A172 (cell line): ENCODE data around the gene ANKS1B. TPM values are rescaled to one million over a fixed set of nuclear protein-coding genes. Genes with fewer than 3 reads are reported as not detected.

Source experiments
- DNase-seq: peaks from one replicate; pipeline ENCODE4 v3.0.0-alpha.2; 2015; ENCODE audit warnings: low spot score
- total RNA-seq: library from RNA; depleted of rRNA; stranded (reverse); fragments of >200 nt; shearing (Covaris generic); gene quantifications from 2 replicates; pipeline ENCODE4 v1.2.3, GENCODE V29; 2014

Gene ANKS1B
- total RNA-seq, 1 experiment from 2014 or later: 0.24 TPM

DNA sequence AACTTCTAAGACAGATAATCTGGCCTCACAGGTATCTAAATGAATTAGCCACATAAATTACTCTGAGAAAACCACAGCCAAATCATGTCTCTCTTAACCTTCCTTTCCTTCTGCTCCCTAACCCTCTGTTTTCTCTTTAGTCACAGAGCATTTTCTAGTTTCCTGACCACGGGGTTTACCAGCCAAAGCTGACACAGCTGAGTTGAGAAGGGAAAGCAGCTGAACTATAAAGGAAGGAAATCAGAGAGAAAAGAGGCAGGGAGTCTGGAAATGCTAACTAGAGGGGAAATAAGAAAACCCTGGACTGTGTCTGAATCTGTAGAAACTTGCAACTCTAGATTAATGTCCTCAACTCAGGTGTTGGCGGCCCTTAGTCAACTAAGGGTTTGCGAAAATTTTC is 24.4 kb downstream of the ANKS1B start:
- no peak for DNase-seq

DNA sequence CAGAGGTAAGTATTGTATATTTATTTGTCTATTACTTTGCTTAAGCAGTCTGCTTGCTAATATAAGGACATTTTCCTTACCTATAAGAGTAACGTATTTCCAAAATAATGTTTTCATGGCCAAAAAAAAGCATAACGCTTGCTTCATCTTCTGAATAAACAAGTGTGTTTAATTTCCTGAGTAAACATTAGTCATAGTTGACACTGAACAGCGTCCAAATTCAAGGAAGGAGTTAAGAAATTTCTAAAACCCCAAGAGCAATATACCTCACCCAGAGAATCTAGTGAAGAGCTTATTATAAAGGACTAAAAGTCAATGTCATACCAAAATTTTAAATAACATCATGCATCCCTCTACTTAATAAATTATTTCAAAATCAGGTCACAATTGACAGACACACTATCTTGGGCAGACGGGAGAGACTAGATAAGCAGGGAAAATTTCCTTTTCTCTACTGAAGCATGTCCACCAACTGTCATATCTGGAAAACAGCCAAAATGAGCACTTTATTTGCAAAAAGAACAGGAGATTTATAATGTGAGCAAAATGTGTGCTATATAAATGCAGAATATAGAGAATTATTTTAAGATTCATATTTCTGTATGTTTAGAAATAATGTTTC is 25.1 kb downstream of the ANKS1B start:
- DNase-seq: peak; percentile 14

DNA sequence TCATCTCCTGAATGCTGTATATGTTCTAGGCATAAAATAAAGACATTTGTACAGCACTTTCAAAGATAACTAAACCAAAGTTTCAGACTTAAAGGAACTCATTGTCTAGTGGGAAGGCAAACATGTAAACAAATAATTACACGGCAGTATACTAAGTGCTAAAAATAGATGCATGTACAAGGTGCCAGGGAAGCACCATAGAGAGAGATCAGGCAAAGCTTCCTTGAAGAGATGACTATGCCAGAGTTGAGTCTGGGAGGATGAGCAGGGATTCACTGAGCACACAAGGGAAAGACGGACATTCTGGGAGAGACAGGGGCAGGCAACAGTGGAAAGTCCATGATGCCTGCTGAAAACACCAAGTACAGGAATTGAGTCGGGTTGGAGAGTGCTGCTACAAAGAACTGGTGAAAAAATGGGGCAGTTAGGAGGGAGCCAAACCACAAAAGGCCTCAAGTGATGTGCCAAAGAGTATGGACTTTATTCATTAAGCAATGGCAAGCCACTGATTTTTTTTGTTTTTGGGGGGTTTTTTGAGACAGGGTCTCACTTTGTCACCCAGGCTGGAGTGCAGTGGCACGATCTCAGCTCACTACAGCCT is 26.8 kb downstream of the ANKS1B start:
- no peak for DNase-seq

DNA sequence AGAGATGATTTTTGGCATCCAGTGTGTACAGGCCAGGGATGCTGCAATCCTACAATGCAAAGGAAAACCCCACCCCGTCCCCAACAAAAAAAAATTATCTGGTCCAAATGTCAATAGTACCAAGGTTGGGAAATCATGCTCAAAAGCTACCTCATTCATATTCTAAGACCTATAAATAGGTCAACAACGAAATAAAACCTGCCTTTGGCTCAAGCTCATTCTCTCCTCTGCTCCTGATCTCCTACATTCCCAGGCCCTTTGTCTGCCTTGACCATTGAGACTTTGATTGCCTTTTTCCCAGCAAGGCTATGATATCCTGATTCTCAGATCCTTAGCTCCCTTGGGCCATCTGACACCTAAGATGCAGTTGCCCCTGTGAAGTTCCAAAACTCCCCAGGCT is 30.0 kb downstream of the ANKS1B start:
- DNase-seq: no peak

DNA sequence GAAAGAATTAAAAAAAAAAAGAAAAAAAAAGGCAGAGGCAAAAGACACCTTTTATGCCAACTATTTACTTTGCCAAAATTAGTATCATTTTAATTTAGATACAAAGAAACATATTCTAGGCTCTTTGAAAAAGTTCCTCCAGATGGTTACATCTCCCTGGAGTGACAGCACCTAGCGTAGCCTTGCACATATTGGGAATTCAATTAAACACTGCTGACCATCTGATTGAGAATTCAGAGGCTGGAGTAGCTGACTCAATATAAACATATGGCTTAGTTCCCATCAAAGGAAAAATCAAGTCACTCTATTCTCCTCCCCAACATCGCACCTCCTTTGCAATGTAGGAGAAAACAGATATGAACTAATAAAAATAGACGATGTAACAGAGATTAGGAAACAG is 36.4 kb downstream of the ANKS1B start:
- no peak for DNase-seq

DNA sequence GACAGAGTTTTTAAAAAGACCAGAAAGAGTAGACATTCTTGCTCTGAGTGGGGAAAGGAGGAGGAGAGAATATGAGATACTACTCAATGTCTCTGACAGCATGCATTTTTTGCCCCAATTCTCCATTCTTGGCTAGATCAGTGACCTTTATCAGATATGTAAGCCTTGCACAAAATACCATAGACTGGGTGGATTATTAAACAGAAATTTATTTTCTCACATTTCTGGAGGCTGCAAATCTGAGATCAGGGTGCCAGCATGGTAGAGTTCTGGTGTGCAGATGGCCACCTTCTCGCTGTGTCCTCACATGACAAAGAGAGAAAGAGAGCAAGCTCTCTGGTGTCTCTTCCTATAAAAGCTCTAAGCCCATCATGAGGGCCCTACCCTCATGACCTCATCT is 38.6 kb downstream of the ANKS1B start:
- DNase-seq: no peak

DNA sequence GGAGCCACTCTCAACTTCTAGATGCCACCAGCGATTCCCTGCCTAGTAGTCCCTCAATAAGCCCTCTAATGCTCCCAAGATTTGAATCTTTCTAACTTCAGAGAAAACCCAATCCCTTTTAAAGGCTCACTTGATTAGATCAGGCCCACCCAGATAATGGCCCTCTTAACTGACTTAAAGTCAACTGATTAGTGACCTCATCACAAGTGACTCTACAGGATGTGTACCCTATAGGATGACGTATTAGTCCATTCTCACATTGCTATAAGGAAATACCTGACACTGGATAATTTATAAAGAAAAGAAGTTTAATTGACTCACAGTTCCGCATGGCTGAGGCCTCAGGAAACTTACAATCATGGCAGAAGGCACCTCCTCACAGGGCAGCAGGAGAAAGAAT is 49.1 kb downstream of the ANKS1B start:
- DNase-seq: no peak

DNA sequence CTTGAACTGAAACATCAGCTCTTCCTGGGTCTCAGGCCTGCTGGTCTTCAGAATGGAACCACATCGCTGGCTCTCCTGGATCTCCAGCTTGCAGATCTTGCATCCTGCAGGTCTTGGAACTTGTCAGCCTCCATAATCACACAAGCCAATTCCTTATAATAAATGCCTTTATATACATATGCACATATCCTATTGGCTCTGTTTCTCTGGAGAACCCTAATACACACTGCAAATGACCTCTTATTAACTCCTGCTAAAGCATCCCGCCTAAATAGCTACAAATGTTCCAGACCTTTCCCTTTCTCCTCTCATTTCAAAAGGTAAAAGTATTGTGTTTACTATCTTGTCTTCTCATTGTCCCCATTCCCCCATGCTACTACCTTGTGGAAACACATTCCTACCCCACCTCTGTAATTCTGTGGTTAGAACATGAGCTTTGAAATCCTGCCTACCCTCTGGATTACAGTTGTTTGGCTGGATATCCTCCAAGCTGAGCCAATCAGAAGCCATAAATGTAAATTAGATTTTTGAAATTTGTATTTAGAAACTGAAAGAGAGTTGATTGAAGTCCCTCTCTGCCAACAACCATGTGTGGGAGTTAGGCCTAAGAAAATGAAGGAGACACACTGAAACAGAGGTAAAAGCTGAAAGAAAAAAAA is 58.1 kb downstream of the ANKS1B start:
- no peak for DNase-seq

DNA sequence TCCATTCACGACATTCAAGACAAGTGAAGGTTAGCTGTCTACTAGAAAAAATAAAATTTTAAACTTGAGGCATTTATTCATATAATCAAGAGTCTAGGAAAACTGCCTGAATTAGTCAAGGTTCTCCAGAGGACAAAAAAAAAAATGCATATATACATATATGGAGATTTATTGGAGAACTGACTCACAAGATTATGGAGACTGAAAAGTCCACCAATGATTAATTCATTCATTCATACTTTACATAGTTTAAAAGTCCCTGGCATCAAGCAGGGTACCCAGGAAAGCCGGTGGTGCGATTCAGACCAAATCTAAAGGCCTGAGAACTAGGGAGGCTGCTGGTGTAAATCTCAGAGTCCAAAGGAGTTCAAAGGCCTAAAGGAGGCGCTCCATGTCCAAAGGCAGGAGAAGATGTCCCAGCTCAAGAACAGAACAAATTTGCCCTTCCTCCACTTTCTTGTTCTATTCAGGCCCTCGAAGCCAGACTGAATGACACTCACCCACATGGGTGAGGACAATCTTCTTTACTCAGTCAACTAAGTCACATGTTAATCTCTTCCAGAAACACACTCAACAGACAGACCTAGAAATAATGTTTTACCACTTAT is 64.3 kb downstream of the ANKS1B start:
- DNase-seq: no peak

DNA sequence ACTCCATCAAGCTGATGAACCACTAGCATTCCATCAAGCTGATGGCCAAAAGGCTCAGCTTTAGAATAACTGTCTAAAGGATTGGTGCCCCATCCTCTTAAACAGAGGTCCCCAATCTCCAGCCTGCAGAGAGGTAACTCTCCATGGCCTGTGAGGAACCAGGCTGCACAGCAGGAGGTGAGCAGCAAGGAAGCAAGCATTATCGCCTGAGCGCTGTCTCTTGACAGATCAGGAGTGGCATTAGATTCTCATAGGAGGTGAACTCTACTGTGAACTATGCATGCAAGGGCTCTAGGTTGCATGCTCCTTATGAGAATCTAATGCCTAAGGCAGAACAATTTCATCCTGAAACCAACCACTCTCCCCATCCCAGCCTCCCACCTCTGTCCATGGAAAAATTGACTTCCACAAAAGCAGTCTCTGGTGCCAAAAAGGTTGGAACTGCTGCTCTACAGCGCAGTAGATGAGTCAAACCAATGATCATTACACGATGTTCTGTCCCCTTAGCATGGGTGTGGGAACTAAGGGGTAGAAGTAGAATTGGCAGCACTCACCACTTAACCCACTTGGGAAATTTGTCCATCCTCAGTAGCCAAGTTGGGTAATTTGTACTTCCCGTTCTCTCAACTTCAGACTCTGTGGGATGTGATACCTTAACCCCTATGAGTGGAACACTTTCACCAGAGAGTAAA is 66.9 kb downstream of the ANKS1B start:
- no peak for DNase-seq

DNA sequence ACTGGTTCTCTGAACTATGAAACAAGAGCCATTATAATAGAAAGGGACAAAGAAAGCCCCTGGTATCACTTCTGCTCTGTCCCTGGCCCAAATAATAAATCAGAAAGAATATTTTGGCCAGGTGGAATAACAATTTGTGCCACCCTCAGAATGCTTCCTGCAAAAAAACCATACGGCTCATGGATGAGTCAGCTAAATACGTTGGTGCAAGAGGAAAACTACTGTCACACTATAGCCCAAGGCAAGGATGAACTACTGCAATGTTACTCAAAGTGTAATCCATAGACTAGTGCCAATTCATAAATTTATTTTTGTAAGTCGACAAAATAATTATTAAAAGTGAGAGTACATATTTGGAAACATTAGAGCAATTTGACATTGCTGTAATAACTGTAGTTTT is 68.2 kb downstream of the ANKS1B start:
- no peak for DNase-seq

DNA sequence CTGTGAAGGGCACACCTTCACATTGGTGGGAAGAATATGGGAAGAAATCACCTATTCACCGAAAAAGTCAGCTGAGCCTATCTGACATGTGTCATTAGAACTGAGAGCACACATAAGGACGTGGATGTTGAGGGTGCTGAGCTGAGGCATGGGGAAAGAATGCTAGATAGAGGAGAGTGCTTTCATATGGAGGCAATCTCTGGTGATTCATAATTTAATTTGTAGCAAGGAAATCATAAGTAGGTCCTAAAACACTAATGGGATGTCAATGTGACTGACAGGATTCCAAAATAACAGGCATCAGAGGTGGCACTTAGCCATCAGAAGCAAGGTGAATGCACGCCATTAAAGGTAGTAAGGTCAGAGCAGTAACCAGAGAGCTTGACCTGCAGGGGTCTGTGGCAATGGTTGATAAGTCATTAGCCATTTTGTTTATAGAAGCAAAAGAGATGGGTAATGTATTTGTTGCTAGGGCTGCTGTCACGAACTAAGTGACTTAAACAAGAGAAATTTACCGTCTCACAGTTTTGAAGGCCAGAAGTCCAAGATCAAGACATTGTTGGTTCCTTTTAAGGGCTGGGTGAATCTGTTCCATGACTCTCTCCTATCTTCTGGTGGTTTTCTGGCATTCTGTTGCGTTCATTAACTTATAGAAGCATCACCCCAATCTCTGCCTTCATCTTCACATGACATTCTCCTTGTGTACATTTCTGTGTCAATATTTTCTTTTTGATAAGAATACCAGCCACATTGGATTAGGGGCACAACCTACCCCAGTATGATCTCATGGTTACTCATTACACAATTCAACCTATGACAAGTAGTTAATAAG is 69.3 kb downstream of the ANKS1B start:
- DNase-seq: peak; percentile 47

DNA sequence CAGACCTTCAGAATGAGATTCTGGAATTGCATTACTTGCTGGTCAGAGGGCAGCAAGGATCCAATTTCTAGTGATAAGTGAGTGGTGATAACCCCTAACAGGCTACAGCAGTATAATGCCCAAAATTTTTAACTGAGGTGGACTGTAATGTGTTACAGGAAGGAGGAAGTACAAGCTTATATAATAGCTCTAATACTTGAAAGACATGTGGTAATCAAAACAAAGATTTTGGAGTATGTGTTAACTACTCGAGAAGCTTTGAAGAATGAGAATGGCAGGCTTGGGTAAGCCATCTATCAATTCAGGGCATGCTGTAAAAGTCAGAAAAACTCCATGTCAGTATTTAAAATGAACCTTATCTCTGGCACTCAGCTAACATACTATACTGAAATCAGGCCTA is 70.5 kb downstream of the ANKS1B start:
- DNase-seq: no peak

DNA sequence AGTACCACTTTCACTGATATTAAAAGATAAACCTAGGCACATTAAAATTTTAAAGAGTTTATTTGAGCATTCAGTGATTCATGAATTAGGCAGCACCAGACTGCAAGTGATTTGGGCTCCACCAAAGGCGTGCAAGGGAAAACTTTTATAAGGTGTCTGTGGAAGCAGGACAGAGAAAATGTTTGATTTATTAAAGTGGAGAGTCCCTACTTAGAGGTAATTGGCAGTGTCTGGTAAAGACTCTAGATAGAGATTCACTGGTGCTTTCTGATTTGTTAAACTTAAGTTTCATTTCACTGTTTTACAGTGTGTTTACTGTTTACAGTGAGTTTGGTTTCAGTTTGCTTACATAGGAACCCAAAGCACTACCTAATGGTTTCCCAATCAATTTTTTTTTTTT is 72.8 kb downstream of the ANKS1B start:
- DNase-seq: peak; percentile 32

DNA sequence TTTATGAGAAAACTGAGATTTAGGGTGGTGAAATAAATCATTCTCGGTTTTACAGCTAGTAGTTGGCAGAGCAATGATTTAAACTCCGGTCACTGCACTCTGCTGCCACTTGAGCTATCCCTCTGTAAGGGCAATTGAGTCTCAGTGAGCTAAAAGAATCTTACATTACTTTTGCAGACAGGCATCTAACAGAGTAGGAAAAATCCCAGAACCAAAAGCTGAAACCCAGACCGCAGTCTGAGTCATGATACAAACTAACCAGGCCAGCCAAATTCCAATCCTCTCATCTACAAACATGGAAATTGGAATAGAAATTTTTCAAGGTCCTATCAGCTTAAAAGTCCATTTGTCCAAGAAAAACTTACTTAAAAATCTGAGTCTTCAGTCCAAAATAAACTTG is 73.7 kb downstream of the ANKS1B start:
- DNase-seq: peak; percentile 90

DNA sequence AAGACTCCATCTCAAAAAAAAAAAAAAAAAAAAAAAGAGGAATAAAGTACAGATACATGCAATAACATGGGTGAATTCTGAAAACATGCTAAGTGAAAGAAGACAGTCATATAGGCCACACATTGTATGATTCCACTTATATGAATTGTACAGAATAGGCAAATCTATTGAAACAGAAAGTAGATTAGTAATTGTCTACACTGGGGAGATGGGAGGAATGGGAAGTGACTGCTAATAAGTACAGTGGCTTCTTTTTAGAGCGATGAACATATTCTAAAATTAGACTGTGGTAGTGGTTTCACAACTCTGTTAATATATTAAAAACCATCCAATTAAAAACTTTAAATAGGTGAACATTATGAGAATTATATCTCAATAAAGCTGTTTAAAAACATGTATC is 74.4 kb downstream of the ANKS1B start:
- no peak for DNase-seq

DNA sequence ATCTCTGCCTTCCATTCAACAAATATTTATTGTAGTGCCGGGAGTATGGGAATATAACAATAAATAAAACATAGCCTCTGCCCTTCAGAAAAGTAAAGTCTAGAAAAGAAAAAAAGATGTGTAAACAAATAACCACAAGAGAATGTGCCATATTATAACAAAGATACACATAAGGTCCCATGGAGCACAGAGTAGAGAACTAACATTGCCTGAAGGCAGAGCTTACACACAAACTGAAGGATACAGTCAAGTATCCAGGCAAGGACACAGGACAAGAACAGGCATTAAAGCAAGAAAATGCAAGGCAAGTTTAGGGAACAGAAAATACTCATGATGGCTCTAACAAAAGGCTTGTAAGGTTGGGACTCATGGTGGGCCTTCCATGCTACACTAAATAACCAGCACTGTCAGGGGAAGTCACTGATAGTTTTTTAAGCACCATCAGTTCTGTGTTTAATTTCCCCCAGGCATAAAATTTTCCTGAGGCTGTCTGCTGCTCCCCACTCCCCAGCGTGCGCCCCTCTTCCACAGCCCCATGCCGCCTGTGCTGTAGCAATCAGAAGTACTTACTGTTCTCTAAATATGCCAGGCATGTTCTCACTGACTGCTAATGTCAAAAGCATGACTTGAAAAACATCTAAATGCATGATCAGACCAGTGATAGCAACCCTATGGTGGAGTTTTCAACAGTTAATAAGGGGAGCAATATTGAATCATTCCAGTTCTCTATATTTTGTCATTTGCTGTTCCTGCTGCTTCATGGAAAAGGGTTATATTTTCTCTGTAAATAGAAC is 77.8 kb downstream of the ANKS1B start:
- no peak for DNase-seq

DNA sequence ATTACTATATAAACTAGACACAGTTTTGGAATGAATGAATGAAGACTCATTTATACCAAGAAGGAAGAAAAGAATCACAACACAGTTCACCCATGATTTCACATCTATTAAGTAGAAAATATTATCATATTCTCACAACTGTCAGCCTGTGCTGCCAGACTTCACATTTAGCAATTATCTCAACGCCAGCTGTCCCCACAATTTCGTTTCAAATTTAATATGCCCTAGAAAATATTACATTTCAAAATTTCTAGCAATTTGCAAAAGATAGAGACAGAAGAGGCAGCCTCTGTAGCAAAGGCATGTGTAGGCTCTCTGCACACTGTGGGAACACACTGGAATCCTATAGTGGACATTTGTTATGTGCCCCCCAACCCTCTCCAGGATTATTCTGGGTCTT is 83.6 kb downstream of the ANKS1B start:
- no peak for DNase-seq

DNA sequence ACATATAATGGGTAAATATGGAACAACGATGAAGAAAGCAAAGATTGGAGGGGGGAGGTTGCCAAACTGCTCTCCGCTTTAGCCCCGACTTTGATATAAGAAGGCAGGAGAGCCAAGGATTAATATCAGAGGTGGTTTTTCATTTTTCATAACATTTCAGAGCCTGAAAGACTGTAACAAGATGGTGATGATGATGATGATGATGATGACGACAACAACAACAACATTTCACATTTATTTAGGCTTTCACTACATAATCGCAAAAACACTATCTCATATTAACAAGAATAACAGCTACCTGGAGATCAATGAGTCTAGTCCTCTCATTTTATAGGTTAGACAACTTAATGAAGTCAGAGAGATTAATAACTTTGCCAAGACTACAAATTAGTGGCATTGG is 86.1 kb downstream of the ANKS1B start:
- no peak for DNase-seq

DNA sequence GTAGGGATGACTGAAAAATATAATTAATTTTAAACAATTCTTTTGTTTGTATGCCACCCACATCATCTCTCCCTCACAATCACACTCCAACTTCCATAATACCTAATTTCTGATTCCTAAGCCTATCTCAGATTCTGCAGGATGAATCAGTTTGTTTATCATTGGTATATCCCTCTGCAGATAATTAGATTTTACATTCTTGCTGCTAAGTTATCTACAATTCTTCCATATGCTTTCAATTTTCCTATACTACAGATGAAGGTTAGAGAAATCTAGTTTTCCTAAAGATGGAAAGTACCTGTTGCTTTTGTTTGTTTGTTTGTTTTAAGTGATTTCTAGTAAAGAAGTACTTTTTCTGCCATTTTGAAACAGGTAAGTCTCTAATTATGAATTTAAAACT is 105.3 kb downstream of the ANKS1B start:
- DNase-seq: no peak

DNA sequence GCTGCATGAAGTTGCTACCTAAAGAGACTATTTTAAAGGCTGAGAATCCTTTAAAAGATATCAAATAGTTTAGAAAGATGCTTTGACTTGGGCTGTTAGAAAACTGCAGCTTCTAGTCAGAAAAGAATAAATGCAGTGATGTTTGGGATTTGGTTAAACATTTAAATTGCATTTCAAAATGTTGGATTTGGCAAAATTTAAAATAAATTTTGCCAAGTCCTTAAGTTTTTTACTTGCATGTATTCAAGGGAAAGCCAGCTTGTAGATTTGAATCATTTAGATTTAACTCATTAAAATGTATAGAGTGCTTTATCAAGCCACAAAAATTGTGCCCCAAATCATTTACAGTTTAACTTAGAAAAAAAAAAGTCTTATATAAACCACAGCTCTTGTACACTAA is 109.7 kb downstream of the ANKS1B start:
- DNase-seq: no peak
